B cell (primary cell): Measurements from ENCODE around the gene ERC1. TPM values are rescaled to one million over a fixed set of nuclear protein-coding genes. Genes with fewer than 3 reads are reported as not detected.
"Not testable (repeated sequence)": the region's sequence is repeated elsewhere in the genome, so short reads cannot be mapped to it uniquely, and the experiment has no call there.

Experiments used
- ATAC-seq: fragments of 200-7000 bp; cut with Tn5 transposase; one replicate; pipeline ENCODE4 v1.10.0; 2021; ENCODE audit warnings: low read depth, mild to moderate bottlenecking, moderate number of reproducible peaks, moderate library complexity
- CTCF ChIA-PET: fragments of 350-600 bp; sonication (Branson Sonifier 250); formaldehyde crosslinking; loops from one replicate; lab custom pipeline; 2021; ENCODE audit warnings: antibody characterized with exemption, inconsistent platforms; lab: Charles Lee
- POLR2A ChIA-PET: fragments of 350-600 bp; sonication (Branson Sonifier 250); formaldehyde crosslinking; loops from one replicate; lab custom pipeline; 2021; ENCODE audit warnings: antibody characterized with exemption; lab: Charles Lee
- DNase-seq: peaks from one replicate; pipeline ENCODE4 v3.0.0; 2013
- H2AFZ ChIP-seq: 2 replicates; pipeline ENCODE4 v1.6.1; 2012; ENCODE audit warnings: mild to moderate bottlenecking, low read depth, low read length; ENCODE audit not compliant: insufficient read depth, poor library complexity, severe bottlenecking
- H3K27ac ChIP-seq, 2 donors: 1 replicate in 1 of 2; 2 replicates in 1 of 2; pipeline ENCODE4 v1.5.1; 2012 to 2013; ENCODE audit warnings: low read length in 2 of 2, mild to moderate bottlenecking in 2 of 2, moderate library complexity in 1 of 2
- H3K27me3 ChIP-seq, 4 experiments: fragments of 200-600 bp in 1 of 4; sonication (generic) in 1 of 4; replicated peaks in 1 of 4; 1 replicate in 2 of 4; 2 replicates in 2 of 4; pipeline versions ENCODE4 v1.6.1 to v1.7.0; 2013 to 2016; ENCODE audit warnings: low read length in 3 of 4, mild to moderate bottlenecking in 2 of 4, mixed read lengths in 1 of 4, moderate library complexity in 1 of 4; ENCODE audit not compliant: insufficient read depth in 4 of 4, control insufficient read depth in 3 of 4; ENCODE audit errors: control extremely low read depth in 1 of 4
- H3K36me3 ChIP-seq, 2 experiments: replicated peaks in 1 of 2; 1 replicate in 1 of 2; 2 replicates in 1 of 2; pipeline versions ENCODE4 v1.6.1 to v1.7.1; 2013; ENCODE audit warnings: low read length in 1 of 2; ENCODE audit not compliant: insufficient read depth in 2 of 2, control insufficient read depth in 1 of 2; ENCODE audit errors: control extremely low read depth in 1 of 2, extremely low read depth in 1 of 2
- H3K4me1 ChIP-seq, 2 donors: fragments of 200-600 bp in 1 of 2; sonication (generic) in 1 of 2; 1 replicate in 1 of 2; 2 replicates in 1 of 2; pipeline versions ENCODE4 v1.5.1 to v1.6.1; 2013 to 2017; ENCODE audit warnings: low read length in 2 of 2; ENCODE audit not compliant: control insufficient read depth in 2 of 2, insufficient read depth in 2 of 2
- H3K4me2 ChIP-seq: replicated peaks from 2 replicates; pipeline ENCODE3; 2012; ENCODE audit warnings: mild to moderate bottlenecking, low read depth, low read length; ENCODE audit not compliant: poor library complexity, severe bottlenecking
- H3K4me3 ChIP-seq, 5 experiments: fragments of 200-600 bp in 1 of 5; sonication (generic) in 1 of 5; 1 replicate in 3 of 5; 2 replicates in 2 of 5; pipeline versions ENCODE4 v1.5.1 to v1.7.0; 2011 to 2016; ENCODE audit warnings: low read length in 4 of 5, mild to moderate bottlenecking in 4 of 5, low read depth in 2 of 5, control low read depth in 1 of 5, moderate library complexity in 1 of 5; ENCODE audit not compliant: insufficient read depth in 1 of 5; ENCODE audit errors: control extremely low read depth in 1 of 5, extremely low read depth in 1 of 5
- H3K79me2 ChIP-seq: fragments of 200-600 bp; sonication (generic); one replicate; pipeline ENCODE4 v1.6.0; 2016; ENCODE audit warnings: low read length; ENCODE audit not compliant: control insufficient read depth, insufficient read depth
- H3K9ac ChIP-seq: fragments of 200-600 bp; sonication (generic); 2 replicates; pipeline ENCODE4 v1.6.1; 2017; ENCODE audit warnings: mild to moderate bottlenecking, low read length, moderate library complexity
- H3K9me3 ChIP-seq, 3 donors: one replicate each; pipeline versions ENCODE4 v1.6.1 to v1.7.1; 2013; ENCODE audit warnings: low read length in 2 of 3; ENCODE audit not compliant: control insufficient read depth in 2 of 3, insufficient read depth in 1 of 3; ENCODE audit errors: control extremely low read depth in 1 of 3
- H4K20me1 ChIP-seq: 2 replicates; pipeline ENCODE4 v1.6.0; 2012; ENCODE audit warnings: mild to moderate bottlenecking, low read length; ENCODE audit not compliant: insufficient read depth, control insufficient read depth, poor library complexity, severe bottlenecking
- H3K27ac Mint-ChIP-seq: one replicate; pipeline ENCODE4 v1.8.0; 2021; ENCODE audit warnings: mixed read lengths
- H3K27me3 Mint-ChIP-seq: one replicate; pipeline ENCODE4 v1.8.0; 2021; ENCODE audit warnings: mixed read lengths
- H3K4me1 Mint-ChIP-seq: one replicate; pipeline ENCODE4 v1.8.0; 2021; ENCODE audit warnings: mixed read lengths
- H3K4me3 Mint-ChIP-seq: one replicate; pipeline ENCODE4 v1.8.0; 2021; ENCODE audit warnings: mixed read lengths
- H3K9me3 Mint-ChIP-seq: one replicate; pipeline ENCODE4 v1.8.0; 2022; ENCODE audit warnings: mixed read lengths; ENCODE audit not compliant: insufficient read depth
- EZH2 ChIP-seq: IDR thresholded peaks from 2 replicates; pipeline ENCODE4 v1.6.1; 2012; ENCODE audit warnings: borderline replicate concordance, low read depth, mild to moderate bottlenecking, moderate library complexity, low read length; ENCODE audit not compliant: insufficient read depth, poor library complexity, severe bottlenecking
- WGBS: methylation state at CpG from one replicate; pipeline ENCODE4 v1.1.5; 2013; ENCODE audit warnings: missing lambda C conversion rate; ENCODE audit not compliant: insufficient coverage; 5-methylcytosine and 5-hydroxymethylcytosine counted together
- intact Hi-C: fragments of 100-400 bp; cut with micrococcal nuclease; formaldehyde crosslinking; loops from one replicate; pipeline ENCODE4 v1.10.0; 2022
- polyA plus RNA-seq: library from polyadenylated mRNA; depleted of rRNA; stranded (reverse); fragments of >200 nt; gene quantifications from 2 replicates; pipeline ENCODE4 v1.2.3, GENCODE V29; 2012
- total RNA-seq, 2 donors: library from RNA; stranded (reverse); fragments of 120-200 nt in 1 of 2; gene quantifications; 1 replicate in 1 of 2; 2 replicates in 1 of 2; pipeline versions ENCODE4 v1.2.3 to v1.2.4, GENCODE V29; 2013 to 2022
- TF ChIP-seq, protein P1 (sequence below): fragments of 200-600 bp; IDR thresholded peaks from one replicate; pipeline ENCODE4 v1.8.0; 2022; ENCODE audit warnings: antibody characterized with exemption, mild to moderate bottlenecking

The ERC1 gene
- total and polyA plus RNA-seq, 2 donors (not counting 1 experiment from before 2014, with no cell fraction given): 4.0 to 77.6 TPM

DNA sequence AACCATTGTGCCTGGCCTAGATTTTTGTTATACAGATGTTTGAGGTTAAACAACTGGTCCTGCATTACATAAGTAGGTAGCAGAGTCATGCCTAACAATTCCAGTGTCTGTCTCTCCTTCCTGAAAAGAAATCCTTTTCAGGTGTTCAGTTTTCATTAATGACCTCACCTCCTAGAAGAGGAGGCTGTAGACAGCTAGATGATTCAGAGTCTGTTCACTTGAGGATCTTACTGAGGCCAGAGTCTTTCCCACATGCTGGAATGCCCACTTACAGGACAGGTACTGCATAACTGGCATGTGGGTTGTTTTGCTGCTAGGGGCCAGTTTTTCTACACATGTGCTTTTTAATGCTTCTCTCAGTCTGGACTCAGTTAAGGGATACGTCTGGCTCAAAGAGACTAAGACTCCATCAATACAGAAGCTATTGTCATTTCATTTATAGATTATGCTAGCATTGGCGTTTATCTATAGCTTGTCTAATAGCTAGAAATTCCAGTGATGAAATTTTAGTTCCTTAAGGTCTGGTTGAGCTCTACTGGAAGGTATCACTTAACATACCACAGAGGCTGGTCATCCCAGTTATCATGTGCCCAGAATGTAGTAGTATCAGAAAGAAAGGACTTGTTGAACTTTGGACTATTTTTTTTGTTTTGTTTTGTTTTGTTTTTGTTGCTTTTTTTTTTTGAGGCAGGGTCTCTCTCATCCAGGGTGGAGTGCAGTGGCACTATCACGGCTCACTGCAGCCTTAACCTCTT is 206.4 kb downstream of the ERC1 start:
- ATAC-seq: no peak

DNA sequence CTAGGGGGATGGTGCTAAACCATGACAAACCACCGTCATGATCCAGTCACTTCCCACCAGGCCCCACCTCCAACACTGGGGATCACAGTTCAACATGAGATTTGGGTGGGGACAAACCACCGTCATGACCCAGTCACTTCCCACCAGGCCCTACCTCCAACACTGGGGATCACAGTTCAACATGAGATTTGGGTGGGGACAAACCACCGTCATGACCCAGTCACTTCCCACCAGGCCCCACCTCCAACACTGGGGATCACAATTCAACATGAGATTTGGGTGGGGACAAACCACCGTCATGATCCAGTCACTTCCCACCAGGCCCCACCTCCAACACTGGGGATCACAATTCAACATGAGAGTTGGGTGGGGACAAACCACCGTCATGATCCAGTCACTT is 207.8 kb downstream of the ERC1 start:
- ATAC-seq, H3K79me2 ChIP-seq, H3K27me3 ChIP-seq, DNase-seq, H3K27ac Mint-ChIP-seq, intact Hi-C loops, H3K4me2 ChIP-seq, H3K9ac ChIP-seq, H3K4me3 ChIP-seq, H3K4me1 Mint-ChIP-seq, H4K20me1 ChIP-seq, H3K27me3 Mint-ChIP-seq, H2AFZ ChIP-seq, H3K4me3 Mint-ChIP-seq, H3K27ac ChIP-seq, H3K9me3 ChIP-seq, H3K9me3 Mint-ChIP-seq, CTCF ChIA-PET, POLR2A ChIA-PET: not testable (repeated sequence)
- peaks cover 4 to 11% of the 10 kb centered on the region in 2 experiments for H3K36me3 ChIP-seq
- H3K4me1 ChIP-seq: peaks cover 18 to 20% of the 10 kb centered on the region in 2 donors
- WGBS: 100% methylated on average over 3 of the region's 5 CpGs

More for the DNA sequence above, 206.4 kb downstream of the ERC1 start:
- POLR2A ChIA-PET: interaction anchor here (0.7 kb wide), 1 partner anchor 21 kb away, joined by 3 read pairs; no protein-coding TSS in a partner anchor
- no peak overlapping the region for H3K4me3 Mint-ChIP-seq
- H3K9me3 ChIP-seq: peaks cover 2 to 9% (median 5%) of the 10 kb centered on the region in 3 donors
- no peaks in the 10 kb centered on the region for H4K20me1 ChIP-seq
- no peak overlapping the region for H3K4me2 ChIP-seq
- intact Hi-C loops: no loop called here
- no peak overlapping the region for H3K4me3 ChIP-seq
- peaks cover 4 to 11% of the 10 kb centered on the region in 2 experiments for H3K36me3 ChIP-seq
- no peak overlapping the region for H2AFZ ChIP-seq
- H3K27ac ChIP-seq: no peak overlapping the region
- no peak for DNase-seq
- H3K9ac ChIP-seq: no peak overlapping the region
- H3K27ac Mint-ChIP-seq: no peak overlapping the region
- no peaks in the 10 kb centered on the region for H3K27me3 Mint-ChIP-seq
- H3K4me1 ChIP-seq: peaks cover 6 to 8% of the 10 kb centered on the region in 2 donors
- H3K4me1 Mint-ChIP-seq: peaks cover 5% of the 10 kb centered on the region
- TF ChIP-seq, protein P1, sequence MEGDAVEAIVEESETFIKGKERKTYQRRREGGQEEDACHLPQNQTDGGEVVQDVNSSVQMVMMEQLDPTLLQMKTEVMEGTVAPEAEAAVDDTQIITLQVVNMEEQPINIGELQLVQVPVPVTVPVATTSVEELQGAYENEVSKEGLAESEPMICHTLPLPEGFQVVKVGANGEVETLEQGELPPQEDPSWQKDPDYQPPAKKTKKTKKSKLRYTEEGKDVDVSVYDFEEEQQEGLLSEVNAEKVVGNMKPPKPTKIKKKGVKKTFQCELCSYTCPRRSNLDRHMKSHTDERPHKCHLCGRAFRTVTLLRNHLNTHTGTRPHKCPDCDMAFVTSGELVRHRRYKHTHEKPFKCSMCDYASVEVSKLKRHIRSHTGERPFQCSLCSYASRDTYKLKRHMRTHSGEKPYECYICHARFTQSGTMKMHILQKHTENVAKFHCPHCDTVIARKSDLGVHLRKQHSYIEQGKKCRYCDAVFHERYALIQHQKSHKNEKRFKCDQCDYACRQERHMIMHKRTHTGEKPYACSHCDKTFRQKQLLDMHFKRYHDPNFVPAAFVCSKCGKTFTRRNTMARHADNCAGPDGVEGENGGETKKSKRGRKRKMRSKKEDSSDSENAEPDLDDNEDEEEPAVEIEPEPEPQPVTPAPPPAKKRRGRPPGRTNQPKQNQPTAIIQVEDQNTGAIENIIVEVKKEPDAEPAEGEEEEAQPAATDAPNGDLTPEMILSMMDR: no peak
- TF ChIP-seq EZH2: no peak
- CTCF ChIA-PET: no interaction called here
- no CpG with 5 or more reads among the region's 3 CpGs for WGBS
- no peaks in the 10 kb centered on the region for H3K9me3 Mint-ChIP-seq
- peaks cover 3% of the 10 kb centered on the region for H3K79me2 ChIP-seq
- H3K27me3 ChIP-seq: no peaks in the 10 kb centered on the region
